SKM-1 treated with dmso at 0.1 percent for 144 hours (cell line): ENCODE results near the gene NPIPB5.
"Not testable (repeated sequence)": the region's sequence is repeated elsewhere in the genome, so short reads cannot be mapped to it uniquely, and the experiment has no call there.

Experiments used
- DNase-seq: peaks from one replicate; lab custom pipeline; 2025; ENCODE audit not compliant: unreplicated experiment; lab: John Stamatoyannopoulos, UW

NPIPB5 gene

DNA sequence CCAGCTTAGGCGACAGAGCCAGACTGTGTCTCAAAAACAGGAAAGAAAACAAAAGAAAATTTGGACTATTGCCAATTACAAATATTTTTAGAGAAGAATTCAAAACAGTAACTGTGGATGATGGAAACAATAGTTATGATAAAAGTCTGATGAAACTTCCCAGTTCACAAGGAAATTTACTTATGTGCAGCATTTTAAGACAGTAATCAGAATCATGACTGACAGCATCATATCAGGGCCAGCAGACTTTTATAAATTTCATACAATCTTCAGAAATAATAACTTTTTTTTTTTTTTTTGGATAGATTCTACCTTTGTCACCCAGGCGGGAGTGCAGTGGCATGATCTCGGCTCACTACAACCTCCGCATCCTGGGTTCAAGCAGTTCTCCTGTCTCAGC lies at the start of gene NPIPB5:
TSS of gene NPIPB5 (plus strand) at position 301 of the 400 bp plus-strand sequence. CDS start 2,911 bp downstream, outside the sequence.
- not testable (repeated sequence) for DNase-seq

DNA sequence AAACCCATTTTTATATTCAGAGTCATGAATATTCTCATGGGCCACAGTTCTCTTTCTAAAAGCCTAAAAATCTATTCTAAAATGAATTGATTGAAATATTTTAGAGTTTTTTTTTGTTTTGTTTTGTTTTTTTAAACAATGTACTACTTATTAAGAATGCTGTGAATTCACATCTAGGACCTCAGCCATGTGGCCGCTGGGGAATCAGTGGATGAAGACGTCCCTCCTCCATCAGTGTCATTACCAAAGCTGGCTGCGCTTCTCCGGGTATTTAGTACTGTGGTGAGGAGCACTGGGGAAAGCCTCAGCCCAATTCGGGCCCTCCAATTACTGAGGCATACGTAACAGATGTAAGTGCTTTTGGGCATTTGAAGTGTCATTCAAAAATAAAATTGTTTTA lies 41.8 kb upstream of the NPIPB5 start:
- not testable (repeated sequence) for DNase-seq

DNA sequence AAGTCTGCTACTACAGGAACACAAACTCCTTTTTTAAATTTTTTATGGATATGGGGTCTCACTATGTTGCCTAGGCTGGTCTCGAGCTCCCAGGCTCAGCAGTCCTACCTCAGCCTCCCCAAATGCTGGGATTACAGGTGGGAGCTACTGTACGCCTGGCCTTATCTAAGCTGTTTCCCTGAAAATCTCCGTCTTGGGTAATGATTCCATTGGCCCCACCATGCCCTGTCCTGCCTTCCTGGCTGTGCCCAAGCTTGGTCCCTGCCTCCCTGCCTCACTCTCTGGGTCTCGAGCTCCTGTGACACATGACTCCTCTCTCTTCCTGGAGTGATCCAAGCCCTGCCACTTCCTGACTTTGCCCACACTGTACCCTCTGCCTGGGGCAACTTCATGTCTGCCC lies 27.3 kb downstream of the NPIPB5 start:
- not testable (repeated sequence) for DNase-seq

DNA sequence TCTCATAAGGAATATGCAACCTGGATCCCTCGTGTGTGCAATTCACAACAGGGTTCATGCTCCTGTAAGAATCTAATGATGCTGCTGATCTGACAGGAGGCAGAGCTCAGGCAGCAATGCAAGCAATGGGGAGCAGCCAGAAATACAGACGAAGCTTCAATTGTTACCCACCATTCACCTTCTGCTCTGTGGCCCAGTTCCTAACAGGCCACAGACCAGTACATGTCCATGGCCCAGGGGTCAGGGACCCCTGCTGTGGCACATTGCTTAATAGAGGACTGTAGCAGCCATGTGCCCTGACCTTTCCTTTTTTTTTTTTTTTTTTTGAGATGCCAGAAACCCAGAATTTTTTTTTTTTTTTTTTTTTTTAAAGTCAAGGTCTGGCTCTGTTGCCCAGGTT lies 34.1 kb downstream of the NPIPB5 start:
- not testable (repeated sequence) for DNase-seq

DNA sequence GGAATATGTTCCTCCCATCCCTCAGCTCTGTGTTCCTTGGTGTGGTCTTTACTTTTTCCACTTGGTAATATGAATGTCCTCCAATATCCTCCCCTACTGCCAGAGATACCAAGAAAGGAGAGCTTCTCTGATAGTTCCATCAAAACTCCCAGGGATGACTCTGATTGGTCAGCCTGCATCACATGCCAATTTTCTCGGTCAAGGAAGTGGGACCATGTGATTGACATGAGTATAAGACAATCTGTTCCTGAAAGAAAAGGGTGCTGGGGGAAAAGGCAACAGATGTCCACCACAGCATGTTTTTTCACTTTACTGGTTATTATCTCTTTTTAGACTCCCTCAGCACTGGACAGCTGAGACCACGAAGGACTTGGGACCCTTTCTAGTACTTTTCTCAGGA lies 35.9 kb downstream of the NPIPB5 start:
- DNase-seq: not testable (repeated sequence)

DNA sequence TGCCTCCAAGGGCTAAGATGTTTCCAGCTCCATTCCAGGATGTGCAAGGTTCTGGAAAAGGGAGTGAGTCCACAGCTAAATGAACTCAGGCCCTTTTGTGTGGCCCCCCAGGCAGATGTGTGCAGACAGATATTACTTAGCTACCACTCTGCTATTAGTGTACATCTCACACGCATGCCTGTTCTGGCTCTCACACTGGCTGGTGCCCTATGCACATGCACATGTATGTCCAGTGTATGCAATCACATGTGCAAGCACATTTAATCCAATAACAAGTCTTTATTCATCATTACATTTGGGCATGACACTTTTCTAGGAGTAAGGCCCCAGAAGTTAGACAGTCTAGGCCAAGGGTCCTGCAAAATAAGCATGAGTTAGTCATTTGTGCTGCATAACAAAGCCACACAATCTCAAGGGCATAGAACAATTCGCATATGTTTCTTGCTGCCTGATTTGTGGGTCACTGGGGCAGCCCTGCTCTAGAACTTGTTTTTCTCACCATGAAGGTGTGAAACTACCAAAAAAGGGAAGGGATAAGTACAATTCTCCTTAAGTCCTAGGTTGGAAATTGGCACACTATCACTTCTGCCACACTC lies 36.6 kb downstream of the NPIPB5 start:
- not testable (repeated sequence) for DNase-seq

DNA sequence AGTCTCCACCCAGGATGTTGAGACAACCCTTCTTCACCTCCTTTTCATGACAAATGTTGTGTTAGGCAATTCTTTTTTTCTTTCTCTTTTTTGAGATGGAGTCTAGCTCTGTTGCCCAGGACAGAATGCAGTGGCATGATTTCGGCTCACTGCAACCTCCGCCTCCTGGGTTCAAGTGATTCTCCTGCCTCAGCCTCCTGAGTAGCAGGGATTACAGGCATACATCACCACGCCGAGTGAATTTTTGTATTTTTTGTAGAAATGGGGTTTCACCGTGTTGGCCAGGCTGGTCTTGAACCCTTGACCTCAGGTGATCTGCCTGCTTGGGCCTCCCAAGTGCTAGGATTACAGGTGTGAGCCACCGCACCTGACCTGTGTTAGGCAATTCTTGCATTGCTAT lies 39.2 kb downstream of the NPIPB5 start:
- not testable (repeated sequence) for DNase-seq

DNA sequence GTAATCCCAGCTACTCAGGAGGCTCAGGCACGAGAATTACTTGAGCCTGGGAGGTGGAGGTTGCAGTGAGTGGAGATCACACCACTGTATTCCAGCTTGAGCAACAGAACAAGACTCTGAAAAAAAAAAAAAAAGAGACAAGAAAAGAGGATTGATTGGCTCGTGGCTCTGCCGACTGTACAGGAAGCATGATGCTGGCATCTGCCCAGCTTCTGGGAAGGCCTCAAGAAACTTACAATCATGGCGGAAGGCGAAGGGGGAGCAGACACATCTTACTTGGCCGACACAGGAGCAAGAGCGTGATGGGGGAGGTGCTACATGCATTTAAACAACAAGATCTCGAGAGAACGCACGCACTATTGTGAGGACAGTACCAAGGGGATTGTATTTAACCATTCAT lies 40.5 kb downstream of the NPIPB5 start:
- not testable (repeated sequence) for DNase-seq

DNA sequence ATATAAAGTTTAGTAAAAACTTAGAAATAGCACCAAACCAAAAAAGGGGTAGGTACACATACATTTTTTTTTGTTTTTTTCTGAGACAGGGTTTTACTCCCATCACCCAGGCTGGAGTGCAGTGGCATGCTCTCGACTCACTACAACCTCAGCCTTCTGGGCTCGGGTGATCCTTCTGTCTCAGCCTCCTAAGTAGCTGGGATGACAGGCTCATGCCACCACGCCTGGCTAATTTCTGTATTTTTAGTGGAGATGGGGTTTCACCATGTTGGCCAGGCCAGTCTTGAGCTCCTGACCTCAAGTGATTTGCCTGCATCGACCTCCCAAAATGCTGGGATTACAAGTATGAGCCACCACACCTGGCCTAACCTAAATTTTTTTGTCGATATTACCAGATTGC lies 41.0 kb downstream of the NPIPB5 start:
- not testable (repeated sequence) for DNase-seq

DNA sequence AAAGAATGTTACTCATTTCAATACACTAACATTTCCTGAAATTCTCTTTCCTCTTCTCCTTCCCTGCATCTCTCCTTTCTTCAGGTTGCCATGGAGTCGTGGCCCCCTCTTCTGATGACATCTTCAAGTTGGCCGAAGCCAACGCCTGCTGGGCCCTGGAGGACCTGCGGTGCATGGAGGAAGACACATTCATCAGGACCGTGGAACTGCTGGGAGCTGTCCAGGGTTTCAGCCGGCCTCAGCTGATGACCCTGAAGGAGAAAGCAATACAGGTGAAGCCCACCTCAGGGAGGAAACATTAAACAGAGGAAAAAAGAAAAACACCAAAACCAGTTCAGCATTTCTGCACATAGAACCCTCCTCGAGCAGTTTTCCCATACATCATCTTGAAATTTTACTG lies 46.1 kb downstream of the NPIPB5 start:
- not testable (repeated sequence) for DNase-seq
